Measurements from ENCODE around the gene PTPRN. TPM values are rescaled to one million over a fixed set of nuclear protein-coding genes. Genes with fewer than 3 reads are reported as not detected.

The PTPRN gene
- total RNA-seq, 1 donor from 2014 or later: 1.3 TPM

DNA sequence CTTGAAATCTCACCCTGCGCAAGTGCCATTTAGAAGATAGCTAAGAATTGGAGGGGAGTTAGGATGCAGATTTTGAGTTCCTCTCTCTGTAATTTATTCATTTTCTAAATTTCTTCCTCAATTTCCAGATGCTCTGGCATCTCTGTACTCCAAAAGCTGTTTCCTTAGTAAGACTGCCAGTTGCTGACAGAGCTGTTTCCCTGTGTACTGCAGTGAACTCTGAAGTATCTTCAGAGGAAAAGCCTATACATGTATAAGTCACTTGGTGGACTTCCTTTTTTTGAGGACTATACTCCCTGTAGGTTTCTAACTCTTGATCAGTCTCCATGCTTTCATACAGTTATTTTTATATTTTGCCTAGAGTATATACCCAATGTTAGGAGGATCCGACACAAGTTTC is 24.9 kb upstream of the PTPRN start:
- Histone ChIP-seq H3K27me3 (ENCODE audit: control insufficient read depth, insufficient read depth, low read length) (peaks cover 23% of the 10 kb centered on the region), H3K4me3 (ENCODE audit: low read depth, low read length) (no peak overlapping the region), H3K36me3 (ENCODE audit: control insufficient read depth, insufficient read depth, low read length) (no peaks in the 10 kb centered on the region)
- FAIRE-seq (no peak), DNase-seq (ENCODE audit: low read depth) (no peak)
- TF ChIP-seq CTCF (IDR thresholded peaks at IDR 0.05; ENCODE audit: insufficient read depth, low read length, severe bottlenecking): no peak

GRCh38 chr2:219332542-219332941 is 23.3 kb upstream of the PTPRN start, which contains the start of gene RESP18:
Gene RESP18 (minus strand): TSS chr2:219332744.
- FAIRE-seq (no peak), DNase-seq (ENCODE audit: low read depth) (no peak)
- H3K4me3 ChIP-seq (ENCODE audit: low read depth, low read length): no peak within 1 kb of the TSS
- no peaks in the 10 kb centered on the region for H3K36me3 ChIP-seq (ENCODE audit: control insufficient read depth, insufficient read depth, low read length)
- H3K27me3 ChIP-seq (ENCODE audit: control insufficient read depth, insufficient read depth, low read length): peaks cover 24% of the 10 kb centered on the region
- no peak for TF ChIP-seq CTCF (IDR thresholded peaks at IDR 0.05; ENCODE audit: insufficient read depth, low read length, severe bottlenecking)

- no peak for TF ChIP-seq CTCF (IDR thresholded peaks at IDR 0.05; ENCODE audit: insufficient read depth, low read length, severe bottlenecking)
- Histone ChIP-seq H3K27me3 (ENCODE audit: control insufficient read depth, insufficient read depth, low read length) (peaks cover 24% of the 10 kb centered on the region), H3K36me3 (ENCODE audit: control insufficient read depth, insufficient read depth, low read length) (no peaks in the 10 kb centered on the region), H3K4me3 (ENCODE audit: low read depth, low read length) (no peak overlapping the region)
- DNase-seq (ENCODE audit: low read depth) (no peak), FAIRE-seq (no peak)
Measured at GRCh38 chr2:219331560-219332213, 22.5 kb upstream of the PTPRN start.

GRCh38 chr2:219327719-219328118 is 18.5 kb upstream of the PTPRN start:
- FAIRE-seq: no peak
- peaks cover 20% of the 10 kb centered on the region for H3K27me3 ChIP-seq (ENCODE audit: control insufficient read depth, insufficient read depth, low read length)
- no peak for TF ChIP-seq CTCF (IDR thresholded peaks at IDR 0.05; ENCODE audit: insufficient read depth, low read length, severe bottlenecking)
- H3K4me3 ChIP-seq (ENCODE audit: low read depth, low read length): no peak overlapping the region
- H3K36me3 ChIP-seq (ENCODE audit: control insufficient read depth, insufficient read depth, low read length): no peaks in the 10 kb centered on the region
- DNase-seq (ENCODE audit: low read depth): no peak

- no peak for TF ChIP-seq CTCF (IDR thresholded peaks at IDR 0.05; ENCODE audit: insufficient read depth, low read length, severe bottlenecking)
- Histone ChIP-seq H3K36me3 (ENCODE audit: control insufficient read depth, insufficient read depth, low read length) (no peaks in the 10 kb centered on the region), H3K27me3 (ENCODE audit: control insufficient read depth, insufficient read depth, low read length) (peaks cover 5% of the 10 kb centered on the region), H3K4me3 (ENCODE audit: low read depth, low read length) (no peak overlapping the region)
- FAIRE-seq (no peak), DNase-seq (ENCODE audit: low read depth) (no peak)
Measured at GRCh38 chr2:219325657-219326315, 16.6 kb upstream of the PTPRN start.

Measured in bronchial epithelial cell (primary cell).